NAMALWA (cell line): Measurements from ENCODE around the gene FLVCR2.

Source experiments
- DNase-seq: peaks from one replicate; pipeline ENCODE4 v3.0.0-alpha.2; 2015; ENCODE audit warnings: low spot score

Gene FLVCR2

GRCh38 chr14:75558440-75558839 lies 20.0 kb upstream of the FLVCR2 start:
- no peak for DNase-seq

DNA sequence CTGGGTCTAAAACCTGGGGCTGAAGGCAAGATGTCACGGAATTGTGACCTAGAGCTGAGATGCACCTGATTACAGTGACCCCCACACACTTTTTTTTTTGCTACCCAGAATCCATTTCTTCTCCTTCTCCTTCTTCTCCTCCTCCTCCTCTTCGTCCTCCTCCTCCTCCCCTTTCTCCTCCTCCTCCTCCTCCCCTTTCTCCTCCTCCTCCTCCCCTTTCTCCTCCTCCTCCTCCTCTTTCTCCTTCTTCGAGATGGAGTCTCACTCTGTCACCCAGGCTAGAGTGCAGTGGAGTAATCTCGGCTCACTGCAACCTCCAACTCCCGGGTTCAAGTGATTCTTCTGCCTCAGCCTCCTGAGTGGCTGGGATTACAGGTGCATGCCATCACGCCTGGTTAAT lies 19.4 kb upstream of the FLVCR2 start:
- DNase-seq = no peak

DNA sequence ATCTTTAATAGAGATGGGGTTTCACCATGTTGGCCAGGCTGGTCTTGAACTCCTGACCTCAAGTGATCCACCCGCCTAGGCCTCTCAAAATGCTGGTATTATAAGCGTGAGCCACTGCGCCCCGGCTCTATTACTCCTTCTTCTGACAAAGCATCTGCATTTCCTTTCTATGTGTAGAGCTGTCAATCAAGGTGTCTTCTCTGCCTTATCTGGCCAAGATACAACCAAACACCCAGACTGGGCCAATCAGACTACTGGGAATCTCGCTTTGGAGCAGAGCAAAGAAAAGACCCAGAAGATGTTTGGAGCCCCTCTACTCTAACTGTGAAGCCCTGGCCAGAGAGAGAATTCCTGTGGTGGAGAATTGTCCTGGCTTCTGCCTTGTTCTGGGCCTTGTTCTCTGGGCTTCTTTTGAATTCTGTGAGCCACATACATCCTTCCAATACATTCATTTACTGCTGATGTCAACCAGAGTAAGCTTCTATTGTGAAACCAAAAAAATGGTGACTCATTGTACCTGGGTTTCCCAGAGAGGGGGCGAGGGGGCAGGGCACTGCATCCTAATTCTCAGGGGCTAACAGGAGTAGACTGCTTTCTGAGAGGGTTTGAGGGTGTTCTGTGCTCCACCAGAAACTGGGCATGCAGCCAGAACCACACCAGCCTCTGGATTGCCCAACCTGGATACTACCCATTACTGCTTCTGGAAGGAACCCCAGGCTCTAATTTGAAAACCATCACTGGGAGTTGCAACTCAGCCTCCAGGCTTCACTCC lies 18.8 kb upstream of the FLVCR2 start:
- no peak for DNase-seq

- DNase-seq = peak; percentile 20
Observed at GRCh38 chr14:75561013-75561432, 17.4 kb upstream of the FLVCR2 start.

DNA sequence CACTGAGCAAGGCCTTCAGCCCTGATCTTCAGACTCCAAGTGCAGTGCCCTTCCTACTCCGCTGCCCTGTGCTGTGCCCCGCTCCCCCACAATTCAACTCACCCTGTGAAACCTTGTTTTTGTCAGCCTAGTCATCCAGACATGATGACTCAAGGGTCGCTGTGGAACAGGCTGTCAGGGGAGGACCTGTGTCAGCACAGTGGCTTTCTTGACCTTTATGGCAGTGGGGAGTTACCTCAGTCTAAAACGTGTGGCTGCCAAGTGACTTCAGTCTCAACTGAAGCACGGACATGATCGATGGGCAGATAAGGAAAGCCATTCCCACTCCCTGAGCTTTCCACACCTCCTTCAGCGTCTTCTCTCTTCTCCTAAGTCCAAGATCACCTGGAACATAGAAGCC lies 16.3 kb upstream of the FLVCR2 start:
- no peak for DNase-seq

- no peak for DNase-seq
Observed at GRCh38 chr14:75562489-75562888, 15.9 kb upstream of the FLVCR2 start.

DNA sequence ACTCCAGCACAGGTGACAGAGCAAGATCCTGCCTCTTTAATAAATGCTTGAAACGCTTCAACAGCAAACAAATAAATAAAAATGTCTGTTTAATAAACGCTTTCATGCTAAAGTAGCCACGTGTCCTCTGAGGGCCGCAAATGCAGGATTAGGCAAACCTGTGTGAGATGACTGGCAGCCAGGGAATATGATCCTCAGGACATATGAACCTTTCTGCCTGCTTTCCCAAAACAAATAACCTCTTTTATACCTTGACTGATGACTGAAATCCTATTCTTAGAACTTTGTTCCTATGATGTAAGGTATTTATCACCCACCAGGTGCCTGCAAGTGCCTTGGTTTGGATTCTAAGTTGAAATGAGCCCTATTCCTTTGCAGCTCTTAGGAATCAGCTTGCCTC lies 14.5 kb upstream of the FLVCR2 start:
- DNase-seq = no peak

DNA sequence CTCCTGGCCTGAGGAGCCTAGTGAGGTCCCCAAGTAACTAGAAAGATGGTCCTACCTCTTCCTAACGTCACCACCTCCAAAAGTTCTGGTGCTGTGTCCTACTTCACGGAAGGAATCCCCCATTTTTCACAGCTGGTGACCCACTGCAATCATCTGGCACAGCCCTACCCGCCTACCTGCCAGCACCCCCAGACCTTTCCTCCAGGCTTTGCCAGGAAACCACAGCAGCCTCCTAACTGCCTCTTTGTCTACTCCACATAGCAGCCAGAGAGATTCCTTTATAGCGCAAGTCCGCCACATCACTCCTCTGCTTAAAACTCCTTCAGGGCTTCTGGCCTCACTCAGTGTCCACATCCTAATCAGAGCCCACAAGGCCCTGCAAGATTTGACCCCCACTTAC lies 13.4 kb upstream of the FLVCR2 start:
- no peak for DNase-seq

DNA sequence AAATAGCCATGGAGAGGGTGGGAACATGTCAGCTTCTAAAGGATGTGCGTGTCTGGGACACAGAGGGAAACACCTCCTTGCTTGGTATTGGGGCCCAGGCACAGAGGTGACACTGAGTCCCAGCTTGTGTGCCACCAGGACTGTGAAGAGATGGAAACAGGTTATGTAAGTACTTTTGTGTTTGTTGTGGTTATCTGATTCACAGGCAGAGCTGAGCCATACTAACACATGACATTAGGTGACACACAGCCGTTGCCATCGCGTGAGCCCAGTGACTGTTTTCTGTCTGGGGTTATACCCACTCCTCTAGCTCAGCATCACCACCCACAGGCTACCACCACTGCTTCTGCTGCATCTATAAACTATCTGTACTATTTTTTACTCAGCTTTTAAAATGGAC lies 12.1 kb upstream of the FLVCR2 start:
- no peak for DNase-seq

- DNase-seq = no peak
Observed at GRCh38 chr14:75566752-75567151, 11.7 kb upstream of the FLVCR2 start.

GRCh38 chr14:75568140-75568539 lies 10.3 kb upstream of the FLVCR2 start:
- DNase-seq = no peak

DNA sequence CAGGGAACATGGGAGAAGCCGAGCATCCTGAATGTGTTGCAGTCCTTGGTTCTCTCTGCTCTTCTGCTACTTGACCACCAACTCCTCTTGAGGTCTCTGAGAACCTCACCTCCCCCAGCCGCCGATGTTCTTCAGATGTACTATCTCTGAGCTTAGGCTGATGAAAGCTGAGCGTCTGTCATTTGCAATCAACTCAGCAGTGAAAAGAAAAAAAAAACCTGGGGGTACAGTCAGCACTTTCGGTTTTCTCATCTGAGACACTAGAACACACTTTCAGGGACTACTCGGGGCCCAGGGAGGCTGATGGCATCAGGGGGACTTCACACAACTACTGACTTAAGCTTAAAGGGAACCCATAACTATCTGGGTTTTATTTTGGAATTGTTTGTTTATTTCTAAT lies 9.6 kb upstream of the FLVCR2 start:
- DNase-seq = no peak

GRCh38 chr14:75570797-75571196 lies 7.6 kb upstream of the FLVCR2 start:
- no peak for DNase-seq

GRCh38 chr14:75572104-75572503 lies 6.3 kb upstream of the FLVCR2 start:
- DNase-seq = no peak

DNA sequence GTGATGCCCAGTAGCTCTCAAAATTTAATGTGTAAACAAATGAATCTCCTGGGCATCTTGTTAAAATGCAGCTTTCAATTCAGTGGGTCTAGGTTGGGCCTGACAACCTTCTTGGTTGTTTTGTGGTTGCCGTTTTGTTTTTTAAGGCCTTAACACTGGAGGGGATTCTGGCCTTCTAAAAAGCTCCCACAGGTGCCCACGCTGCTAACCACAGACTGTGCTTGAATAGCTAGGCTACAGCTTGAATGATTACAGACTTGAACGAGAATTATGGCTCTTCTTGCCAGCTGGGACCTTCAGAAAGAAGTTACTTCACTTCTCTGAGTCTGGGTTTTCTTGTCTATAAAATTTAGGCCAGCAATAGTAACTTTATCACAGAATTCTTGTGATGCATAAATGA lies 1.3 kb upstream of the FLVCR2 start:
- DNase-seq = peak; percentile 8

- peak; percentile 59 for DNase-seq
Observed at GRCh38 chr14:75577729-75578101, 705 bp upstream of the FLVCR2 start.

- no peak for DNase-seq
Observed at GRCh38 chr14:75578786-75579337, 442 bp downstream of the FLVCR2 start.

DNA sequence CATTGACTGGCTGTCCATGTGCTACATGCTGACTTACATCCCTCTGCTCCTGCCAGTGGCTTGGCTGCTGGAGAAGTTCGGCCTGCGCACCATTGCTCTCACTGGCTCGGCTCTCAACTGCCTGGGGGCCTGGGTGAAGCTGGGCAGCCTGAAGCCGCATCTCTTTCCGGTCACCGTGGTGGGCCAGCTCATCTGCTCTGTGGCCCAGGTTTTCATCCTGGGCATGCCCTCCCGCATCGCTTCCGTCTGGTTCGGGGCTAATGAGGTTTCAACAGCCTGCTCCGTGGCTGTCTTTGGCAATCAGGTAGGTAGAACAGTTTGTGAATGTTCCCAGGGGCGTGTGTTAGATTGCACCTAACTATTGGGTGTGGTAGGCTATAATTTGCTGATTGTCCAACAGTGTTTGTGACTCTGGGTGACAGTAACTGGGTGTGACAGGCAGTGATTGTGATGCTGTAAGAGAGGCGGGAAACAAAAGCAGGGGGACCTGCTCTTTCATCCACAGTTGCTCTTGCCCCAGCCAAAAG lies 981 bp downstream of the FLVCR2 start:
- DNase-seq = no peak

GRCh38 chr14:75579882-75580281 lies 1.5 kb downstream of the FLVCR2 start:
- DNase-seq = no peak

DNA sequence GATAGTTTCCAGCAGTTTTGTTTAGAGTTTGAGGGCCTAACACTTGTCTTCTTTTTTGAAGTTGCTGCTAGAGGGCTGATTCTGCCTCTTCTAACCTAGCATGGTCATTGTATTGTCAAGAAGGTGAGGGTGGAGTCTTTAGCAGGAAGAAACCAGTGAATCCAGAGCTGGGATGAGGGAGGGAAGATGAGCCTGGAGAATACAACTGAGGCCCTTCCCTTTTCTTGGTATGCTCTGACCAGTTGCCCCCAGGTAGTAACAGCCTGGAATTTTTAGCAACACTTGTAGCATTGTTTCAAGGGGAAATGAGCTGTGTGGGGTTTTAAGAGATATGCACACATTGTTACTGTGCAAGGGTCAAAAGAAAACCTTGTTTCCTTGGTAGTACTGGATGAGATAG lies 9.0 kb downstream of the FLVCR2 start:
- no peak for DNase-seq

GRCh38 chr14:75589931-75590330 lies 11.5 kb downstream of the FLVCR2 start:
- DNase-seq = no peak

DNA sequence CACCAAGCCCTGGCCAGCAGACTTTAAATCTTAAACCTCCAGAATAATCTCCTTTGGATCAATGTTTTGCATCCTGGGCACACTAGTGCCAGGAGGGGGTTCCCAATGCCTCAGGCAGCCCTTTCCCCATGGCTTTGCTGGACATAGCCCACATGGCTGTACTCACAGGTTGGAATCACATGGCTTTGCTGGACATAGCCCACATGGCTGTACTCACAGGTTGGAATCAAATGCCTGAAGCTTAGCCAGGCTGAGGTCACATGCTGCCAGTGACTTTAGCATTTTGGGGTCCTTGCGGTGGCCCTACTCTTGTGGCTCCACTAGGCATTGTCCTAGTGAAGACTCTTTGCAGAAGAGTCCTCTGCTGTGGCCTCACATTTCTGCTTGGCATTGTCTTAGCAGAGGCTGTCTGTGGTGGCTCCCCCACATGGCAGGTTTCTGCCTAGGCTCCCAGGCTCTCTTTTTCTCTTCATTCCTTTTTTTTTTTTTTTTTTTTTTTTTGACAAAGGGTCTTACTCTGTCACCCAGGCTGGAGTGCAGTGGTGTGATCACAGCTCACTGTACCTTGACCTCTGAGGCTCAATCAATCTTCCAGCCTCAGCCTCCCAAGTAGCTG lies 13.0 kb downstream of the FLVCR2 start:
- no peak for DNase-seq

- no peak for DNase-seq
Observed at GRCh38 chr14:75591987-75592575, 13.7 kb downstream of the FLVCR2 start.
